SIG-M5 treated with dmso at 0.1 percent for 504 hours (cell line): ENCODE data around the gene KIAA1549.

Source experiments
- DNase-seq: peaks from one replicate; lab custom pipeline; 2025; ENCODE audit not compliant: unreplicated experiment; lab: John Stamatoyannopoulos, UW

KIAA1549 gene

DNA sequence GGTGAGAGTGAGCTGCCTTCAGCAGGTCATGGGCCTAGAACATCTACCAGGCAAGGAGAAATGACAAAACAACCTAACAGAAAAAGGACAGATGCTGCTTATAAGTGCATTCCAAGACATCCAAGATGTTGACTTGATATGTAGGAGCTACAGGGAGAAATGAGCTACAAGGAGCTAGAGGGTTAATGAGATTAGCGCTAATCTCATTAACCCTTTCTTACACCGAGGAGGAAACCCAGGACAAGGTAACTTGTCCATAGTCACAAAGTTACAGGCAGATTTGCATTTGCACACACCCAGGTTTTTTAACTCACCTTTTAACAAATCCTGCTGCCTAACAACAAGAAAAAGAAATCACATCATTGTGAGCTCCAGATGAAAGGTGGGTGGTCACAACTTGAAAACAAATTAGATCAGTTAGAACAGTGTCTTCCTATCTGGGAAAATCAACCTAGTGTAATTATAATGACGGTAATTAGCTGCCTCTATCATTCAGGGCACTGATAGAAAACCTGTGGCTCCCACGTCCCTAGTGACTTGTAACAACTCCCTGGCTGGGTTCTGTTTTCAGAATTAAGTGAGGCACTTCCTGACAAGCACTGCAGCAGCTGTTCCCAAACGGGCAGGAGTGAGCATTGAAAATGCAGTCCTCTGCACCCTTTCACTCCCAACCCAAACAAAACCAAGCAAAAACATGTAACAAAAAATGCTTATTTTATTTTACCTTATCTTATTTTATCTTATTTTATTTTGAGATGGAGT lies 5.7 kb downstream of the KIAA1549 start:
- DNase-seq, result no peak

DNA sequence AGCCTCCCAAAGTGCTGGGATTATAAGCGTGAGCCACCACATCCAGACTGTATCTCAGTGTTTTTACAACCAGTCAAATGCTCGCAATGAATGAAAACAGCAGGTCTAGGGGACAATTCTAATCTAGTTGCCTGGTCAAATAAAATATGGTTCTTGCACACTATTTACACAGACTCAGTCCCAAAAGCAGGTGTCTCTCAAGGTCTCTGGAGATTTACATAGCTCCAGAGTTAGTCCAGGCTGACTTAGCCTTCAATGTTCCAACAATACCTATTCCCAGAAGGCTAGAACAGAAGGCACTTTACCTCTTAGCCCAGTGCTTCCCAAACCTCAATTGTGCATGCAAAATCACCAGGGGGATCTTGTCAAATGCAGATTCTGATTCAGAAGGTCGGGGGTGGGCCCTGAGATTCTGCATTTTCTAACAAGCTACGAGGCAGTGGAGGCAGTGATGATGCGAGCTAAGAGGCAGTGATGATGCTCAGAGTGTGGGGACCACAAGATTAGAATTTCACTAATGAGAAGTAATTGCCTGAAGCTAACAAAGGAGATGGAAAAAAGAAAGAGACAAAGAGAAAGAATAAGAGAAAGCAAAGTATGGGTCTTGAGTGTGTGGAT lies 6.4 kb downstream of the KIAA1549 start:
- DNase-seq, result no peak

DNA sequence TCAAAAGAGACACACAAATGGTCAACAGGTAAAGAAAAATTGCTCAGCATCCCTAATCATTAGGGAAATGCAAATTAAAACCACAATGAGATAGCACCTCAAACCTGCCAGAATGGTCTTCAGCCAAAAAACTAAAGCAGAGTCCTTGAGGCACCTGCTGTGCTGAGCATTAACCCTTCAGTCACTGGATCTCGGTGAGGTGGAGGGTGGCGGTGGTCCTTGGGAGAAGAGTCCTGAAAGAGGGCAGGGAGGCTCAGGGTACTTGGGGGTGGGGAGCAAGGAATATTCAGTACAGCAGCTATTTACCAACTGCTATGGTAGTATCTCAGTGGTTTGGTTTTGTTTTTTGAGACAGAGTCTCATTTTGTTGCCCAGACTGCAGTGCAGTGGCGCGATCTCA lies 7.1 kb downstream of the KIAA1549 start:
- no peak for DNase-seq

DNA sequence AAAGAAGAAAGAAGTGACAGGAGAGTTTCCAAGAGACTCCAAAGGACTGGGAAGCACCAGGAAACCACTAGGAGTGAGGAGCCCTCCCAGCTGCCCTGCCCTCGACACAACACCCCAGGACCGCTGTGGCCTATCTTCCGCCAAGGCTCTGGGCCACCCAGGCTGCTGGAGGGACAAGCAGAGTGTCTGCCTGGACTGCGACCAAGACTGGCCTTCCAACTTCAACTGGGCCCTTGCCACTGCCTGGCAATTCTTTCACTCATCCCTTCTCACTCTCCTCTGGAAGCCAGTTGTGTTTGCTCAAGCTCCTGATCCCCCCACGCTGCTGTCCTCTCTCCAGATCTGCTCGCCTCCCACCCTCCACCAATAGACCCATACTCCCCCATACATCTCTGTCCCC lies 10.2 kb downstream of the KIAA1549 start:
- DNase-seq, result no peak

DNA sequence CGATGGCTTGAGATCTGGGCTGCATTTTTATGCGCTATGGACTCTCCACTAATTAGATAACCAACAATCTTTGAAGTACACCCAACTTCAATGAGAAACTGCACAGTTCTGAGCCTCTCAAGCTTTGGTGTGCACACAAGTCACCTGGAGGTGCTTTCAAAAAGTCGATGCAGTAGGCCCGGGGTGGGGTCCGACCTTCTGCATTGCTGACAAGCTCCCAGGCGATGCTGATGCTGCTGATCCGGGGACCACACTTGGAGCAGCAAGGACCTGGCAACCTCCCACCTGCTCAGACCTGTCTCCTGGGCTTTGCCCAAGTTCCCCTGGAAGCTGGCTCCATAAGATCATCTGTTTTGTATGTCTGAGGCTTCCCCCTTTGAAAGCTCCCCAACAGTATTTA lies 10.7 kb downstream of the KIAA1549 start:
- no peak for DNase-seq

DNA sequence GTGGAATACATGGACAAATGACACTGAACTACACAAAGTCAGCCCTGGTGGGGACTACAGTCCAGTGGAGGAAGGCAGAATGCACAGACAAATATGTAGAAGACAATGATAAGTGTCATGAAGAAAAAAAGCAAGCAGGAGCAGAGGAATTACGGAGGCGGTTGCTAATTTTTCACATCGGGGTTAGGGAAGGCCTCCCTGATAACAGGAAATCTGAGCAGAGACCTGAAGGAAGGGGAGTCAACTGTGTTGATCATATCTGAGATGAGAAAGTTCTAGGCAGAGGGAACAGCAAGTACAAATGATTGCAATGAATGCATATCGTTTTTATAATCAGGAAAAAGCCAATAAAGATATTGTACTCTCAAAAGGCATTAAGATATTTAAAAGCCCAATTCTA lies 14.0 kb downstream of the KIAA1549 start:
- no peak for DNase-seq

DNA sequence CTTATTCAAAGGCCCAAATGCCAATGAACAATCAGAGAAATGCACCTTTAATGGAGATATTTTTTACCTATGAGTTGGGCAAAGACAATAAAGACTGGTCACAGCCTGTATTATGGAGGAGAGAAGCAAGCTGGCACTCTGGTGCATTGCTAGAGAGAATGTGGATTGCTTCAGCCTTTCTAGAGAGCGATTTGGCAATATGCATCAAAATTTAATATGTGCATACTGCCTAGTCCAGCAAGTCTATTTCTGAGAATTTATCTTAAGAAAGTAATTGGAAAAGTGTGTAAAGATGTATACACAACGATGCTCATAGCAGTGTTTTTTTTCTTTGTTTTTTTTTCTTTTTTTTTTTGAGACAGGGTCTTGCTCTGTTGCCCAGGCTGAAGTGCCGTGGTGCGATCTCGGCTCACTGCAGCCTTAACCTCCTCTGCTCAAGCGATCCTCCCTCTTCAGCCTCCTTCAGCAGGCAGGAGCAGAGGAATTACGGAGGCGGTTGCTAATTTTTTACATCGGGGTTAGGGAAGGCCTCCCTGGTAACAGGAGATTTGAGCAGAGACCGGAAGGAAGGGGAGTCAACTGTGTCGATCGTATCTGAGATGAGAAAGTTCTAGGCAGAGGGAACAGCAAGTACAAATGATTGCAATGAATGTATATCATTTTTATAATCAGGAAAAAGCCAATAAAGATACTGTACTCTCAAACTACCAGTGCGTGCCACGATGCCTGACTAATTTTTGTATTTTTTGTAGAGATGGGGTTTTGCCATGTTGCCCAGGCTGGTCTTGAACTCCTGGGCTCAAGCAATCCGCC lies 16.4 kb downstream of the KIAA1549 start:
- no peak for DNase-seq

DNA sequence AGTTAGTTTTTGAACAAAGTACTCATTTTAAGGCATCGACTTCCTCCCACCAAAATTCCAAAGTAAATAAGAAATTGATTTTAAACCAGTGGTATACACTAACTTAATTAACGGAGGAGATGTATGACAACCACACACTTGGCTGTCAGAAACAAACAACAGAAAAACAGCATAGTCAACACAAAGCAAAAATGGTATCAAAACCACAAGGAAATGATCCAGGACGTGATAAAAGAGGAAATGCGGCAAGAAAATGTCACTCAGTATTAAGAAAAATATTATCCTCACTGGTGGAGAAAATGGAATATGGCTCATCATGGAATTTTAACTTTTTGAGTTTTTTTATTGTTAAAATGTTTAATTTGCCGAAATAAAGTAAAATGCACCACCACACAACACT lies 17.5 kb downstream of the KIAA1549 start:
- no peak for DNase-seq

DNA sequence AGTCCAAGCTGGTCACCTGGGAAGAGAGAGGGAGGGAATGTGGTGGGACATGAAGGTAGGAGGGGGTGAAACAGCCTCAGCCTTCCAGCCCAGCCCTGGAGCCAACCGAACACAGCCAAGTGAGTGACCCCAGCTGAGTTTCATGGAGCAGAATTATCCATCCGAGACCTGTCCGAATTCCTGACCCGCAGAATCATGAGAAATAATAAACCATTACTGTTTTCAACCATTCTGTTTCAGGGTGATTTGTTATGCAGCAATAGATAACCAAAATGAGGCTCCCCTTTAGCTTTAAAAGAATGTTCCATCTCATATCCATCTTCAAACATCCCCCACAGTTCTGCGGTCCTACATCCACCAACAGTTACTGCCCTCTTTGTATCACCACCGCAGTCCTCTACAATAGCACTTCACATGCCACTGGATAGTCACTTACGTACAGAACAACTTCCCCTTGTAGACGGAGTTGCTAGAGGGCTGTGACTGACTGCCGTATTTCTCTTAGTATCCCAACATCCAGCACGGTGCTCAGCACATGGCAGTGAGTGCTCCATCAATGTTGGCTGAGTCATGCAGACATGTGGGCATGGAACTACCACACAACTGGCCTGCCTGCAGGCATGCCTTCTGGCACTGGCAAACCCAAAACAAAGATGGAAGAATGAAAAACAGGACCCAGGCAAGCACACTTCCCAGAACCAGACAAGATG lies 18.5 kb downstream of the KIAA1549 start:
- peak; percentile 38 for DNase-seq

DNA sequence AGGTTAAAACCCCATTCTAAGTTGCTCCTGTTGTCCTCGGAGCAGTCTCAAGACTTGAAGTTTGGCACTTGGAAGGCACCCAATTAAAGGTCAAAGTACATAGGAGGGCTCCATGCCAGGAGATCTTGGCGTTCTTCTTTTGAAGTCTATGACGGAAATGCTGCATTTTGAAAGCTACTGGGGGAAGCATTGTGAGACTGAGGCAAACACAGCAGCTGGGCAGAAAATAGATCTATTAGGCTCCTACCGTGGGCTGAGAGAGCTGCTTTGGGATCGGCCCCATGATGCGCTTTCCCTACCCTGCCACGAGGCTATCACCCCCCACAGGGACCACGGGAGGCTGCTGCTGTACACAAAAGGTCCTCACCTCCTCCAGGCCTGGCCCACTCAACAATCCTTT lies 20.0 kb downstream of the KIAA1549 start:
- no peak for DNase-seq

DNA sequence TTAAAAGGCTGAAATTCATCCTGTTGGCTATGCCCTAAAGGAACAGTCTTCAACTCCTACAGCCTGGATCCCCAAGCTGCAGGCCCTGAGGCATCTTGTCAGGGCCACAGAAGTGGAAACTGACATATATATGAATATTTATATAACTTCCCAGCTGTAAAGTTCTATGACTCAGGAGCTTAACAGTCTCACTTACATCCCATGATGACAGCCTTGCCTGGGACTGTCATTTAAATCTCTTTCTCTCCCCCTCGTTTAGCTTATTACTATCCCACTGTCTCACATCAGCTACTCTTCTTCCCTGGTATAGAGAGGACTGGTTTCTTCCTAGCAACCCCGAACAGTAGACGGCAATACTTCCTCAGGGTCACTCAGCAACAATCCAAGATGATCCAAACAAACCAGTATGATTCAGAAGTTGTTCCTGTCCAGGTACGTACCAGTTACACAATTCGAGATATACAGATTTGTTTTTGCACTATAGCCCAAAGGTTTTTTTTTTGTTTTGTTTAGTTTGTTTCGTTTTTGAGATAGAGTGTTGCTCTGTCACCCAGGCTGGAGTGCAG lies 22.7 kb downstream of the KIAA1549 start:
- DNase-seq, result no peak

DNA sequence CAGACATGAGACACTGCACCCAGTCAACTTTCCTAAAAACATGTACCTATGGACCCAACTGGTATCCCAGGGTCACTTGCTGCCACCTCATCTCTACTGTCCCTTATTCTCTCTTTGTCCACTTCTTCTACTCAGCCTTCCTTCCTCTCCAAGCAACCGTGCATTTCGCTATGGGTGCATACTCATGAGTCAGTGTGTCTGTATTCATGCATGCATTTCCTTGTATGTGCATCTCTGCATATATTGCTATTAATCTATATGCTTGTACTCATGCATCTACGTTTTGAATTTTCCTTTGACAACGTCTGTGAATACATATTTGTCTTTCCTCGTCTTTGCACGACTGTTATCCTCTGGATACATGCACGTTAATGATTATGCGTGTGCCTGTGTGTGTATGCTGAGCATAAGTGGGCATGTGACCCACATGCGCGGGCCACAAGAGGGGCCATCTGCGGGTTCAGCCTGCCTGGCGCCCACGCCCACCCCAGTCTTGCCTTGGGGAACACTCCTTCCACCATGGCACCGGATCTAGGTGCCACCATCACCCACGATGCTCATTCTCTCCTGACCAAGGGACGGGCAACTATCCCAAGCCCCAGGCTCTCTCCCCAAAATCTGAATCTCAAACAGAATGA lies 23.3 kb downstream of the KIAA1549 start:
- DNase-seq, result no peak

DNA sequence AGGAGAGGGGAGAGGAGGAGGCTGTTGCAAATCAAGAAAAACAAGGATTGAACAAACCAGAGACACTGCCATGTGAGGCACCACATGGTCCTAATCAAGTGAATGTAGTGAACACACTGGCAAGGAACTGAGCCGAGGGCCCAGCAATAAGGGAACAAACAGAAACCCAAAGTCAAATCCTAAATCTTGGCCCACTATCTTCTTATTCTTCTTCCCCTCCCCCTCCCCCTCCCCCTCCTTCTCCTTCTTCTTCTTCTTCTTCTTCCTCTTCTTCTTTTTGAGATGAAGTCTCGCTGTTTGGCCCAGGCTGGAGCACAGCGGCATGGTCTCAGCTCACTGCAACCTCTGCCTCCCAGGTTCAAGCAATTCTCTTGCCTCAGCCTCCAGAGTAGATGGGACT lies 24.0 kb downstream of the KIAA1549 start:
- DNase-seq, result no peak

DNA sequence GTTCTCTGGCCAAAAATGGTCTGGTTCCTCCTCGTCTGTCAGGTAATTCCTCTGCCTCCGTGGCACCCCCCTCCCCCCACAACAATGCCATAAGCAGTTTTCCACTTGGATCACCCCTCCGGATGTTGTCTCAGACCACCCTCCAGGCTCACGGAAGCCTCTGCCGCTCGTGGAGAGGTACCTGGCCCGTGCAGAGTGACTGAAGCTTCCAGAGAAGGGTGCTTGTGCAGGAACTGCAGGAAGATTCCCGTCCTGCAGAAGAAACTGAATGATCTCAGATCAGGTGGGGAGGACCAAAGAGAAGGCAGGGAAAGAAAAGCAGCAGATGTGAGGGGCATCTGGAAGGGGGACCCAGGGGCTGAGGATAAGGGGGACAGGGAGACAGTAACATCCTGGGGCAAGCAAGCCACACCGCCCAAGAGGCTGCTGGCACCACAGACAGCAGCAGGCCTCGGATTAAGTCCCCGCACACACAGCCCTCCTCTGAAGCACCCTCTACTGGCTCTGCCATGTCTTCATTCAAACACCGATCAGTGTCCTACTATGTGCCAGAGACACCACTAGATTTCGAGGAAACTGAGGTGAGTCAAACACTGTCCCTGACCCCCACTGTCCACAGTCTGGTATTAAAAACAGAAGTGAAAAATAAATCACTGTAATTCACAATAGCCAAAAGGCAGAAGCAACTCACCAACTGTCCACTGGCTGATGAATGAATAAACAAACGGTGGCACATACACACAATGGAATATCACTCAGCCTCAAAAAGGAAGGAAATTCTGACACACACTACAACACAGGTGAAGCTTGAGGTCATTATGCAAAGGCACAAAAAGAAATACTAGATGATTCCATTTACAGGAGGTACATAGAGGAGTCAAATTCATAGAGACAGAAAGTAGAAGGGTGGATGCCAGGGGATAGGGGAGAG lies 26.4 kb downstream of the KIAA1549 start:
- DNase-seq, result no peak

DNA sequence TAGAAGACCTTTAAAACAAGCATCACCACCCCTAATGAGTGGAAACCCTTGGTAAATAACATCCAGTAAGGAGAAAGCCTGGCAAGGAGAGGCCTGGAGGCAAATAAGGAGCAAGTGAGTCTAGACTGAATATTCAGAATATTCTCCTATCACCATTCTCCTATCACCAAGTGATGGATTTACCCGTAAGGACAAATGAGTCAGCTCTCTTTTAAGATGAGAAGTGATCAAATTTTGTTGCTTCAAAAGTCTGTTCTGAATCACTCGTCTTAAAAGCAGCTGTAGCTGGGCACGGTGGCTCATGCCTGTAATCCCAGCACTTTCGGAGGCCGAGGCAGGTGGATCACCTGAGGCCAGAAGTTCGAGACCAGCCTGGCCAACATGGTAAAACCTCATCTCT lies 28.4 kb downstream of the KIAA1549 start:
- DNase-seq, result no peak

DNA sequence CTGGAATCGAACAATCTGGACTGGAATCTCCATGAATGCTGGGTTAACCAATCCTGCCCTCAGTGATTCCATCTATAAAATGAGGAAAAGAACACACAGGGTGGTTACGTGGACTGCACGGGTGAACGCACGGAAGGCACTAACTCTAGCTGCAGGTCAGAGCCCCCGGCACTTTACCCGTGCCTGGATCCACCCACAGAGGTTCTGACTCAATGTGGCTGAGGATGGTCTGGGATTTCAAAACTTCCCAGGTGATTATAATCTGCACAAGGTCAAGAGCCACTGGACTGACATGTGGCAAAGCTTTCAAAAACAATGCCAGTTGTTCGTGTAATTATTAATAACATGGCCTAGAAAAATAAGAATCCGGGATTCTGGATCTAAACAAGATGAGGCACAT lies 29.2 kb downstream of the KIAA1549 start:
- no peak for DNase-seq

DNA sequence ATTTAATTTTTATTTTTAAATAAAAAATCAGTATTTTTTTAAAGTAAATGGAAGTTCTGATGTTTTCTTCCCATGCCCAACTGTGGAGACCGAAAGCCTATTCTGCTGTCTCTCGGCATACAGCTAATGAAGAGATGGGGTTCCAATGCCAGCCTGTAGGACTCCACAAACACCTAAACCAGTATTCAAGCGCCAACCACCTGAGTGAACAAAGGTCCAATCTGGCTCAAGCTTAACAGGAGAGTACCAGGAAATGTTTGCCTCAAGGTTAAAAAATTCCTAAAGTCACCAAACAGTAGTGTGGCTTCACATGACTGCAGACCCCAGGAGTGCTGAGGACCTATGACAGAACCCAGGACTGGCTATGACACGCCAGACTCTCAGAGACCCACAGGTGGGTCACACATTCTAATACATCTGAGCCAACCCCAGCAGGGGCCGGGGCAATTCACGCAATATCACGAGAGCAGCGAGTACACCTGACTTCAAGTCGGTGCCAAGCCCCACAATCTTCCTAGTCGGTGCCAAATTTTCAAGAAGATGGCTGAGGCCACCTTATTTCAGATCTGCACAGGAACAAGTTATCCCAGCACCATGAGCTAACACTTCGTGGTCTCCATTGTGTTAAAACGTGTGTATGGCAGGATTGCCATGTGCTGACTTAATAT lies 31.6 kb downstream of the KIAA1549 start:
- DNase-seq, result no peak

DNA sequence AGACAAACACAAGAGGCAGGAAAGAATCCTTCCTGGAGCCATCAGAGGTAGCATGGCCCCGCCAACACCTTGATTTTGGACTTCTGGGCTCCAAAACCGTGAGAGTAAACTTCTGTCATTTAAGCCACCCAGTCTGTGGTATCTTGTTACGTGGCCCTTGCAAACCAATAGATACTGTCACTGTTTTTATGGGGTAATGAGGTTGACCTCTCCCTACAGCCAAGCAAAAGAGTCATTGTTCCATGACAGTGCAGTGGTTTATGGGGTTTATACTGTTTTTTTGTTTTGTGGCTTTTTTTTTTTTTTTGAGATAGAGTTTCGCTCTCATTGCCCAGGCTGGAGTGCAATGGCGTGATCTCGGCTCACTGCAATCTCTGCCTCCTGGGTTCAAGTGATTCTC lies 32.8 kb downstream of the KIAA1549 start:
- no peak for DNase-seq

DNA sequence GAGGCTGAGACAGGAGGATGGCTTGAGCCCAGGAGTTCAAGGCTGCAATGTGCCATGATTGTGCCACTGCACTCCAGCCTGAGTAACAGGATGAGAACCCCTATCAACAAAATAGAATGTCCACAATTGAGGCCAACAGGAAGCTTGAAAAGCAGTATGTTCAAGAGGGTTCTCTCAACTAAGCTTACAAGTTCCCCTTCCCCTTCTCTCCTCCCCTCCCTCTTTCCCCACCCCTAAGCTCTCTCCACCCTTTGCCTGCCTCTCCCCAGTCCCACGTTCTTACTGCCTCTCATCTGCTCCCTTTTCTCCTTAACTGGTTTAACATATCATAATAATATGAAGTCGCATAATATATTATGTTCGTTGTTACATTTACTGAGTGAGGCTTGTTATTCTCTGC lies 35.4 kb downstream of the KIAA1549 start:
- DNase-seq, result peak; percentile 12
